PC-9 (cell line): ENCODE measurements around the gene HES2. TPM values are rescaled to one million over a fixed set of nuclear protein-coding genes. Genes with fewer than 3 reads are reported as not detected.

Experiments used
- BruUV-seq: library from RNA; stranded (reverse); fragments of 400-500 nt; replicated peaks from 2 replicates; lab custom pipeline; 2021; lab: Mats Ljungman, UMichigan
- CTCF ChIA-PET: fragments of 300-600 bp; sonication (Branson Sonifier 250); formaldehyde crosslinking; loops from one replicate; lab custom pipeline; 2022; ENCODE audit warnings: antibody characterized with exemption; lab: Charles Lee
- POLR2A ChIA-PET: fragments of 300-600 bp; sonication (Branson Sonifier 250); formaldehyde crosslinking; loops from one replicate; lab custom pipeline; 2022; ENCODE audit warnings: antibody characterized with exemption; ENCODE audit not compliant: unreplicated experiment; lab: Charles Lee
- DNase-seq, 2 experiments: peaks; one replicate each; pipeline versions ENCODE4 v3.0.0 to v3.0.0-alpha.2; 2015 to 2022; ENCODE audit warnings: mixed read lengths in 1 of 2
- H2AFZ ChIP-seq: fragments of 200-600 bp; sonication (generic); 2 replicates; pipeline ENCODE4 v1.8.1; 2017; ENCODE audit warnings: antibody characterized with exemption
- H3F3A ChIP-seq: fragments of 200-600 bp; sonication (generic); 2 replicates; pipeline ENCODE4 v1.8.1; 2017; ENCODE audit warnings: antibody characterized with exemption, mild to moderate bottlenecking, low read depth; ENCODE audit not compliant: insufficient read depth
- H3K27ac ChIP-seq: fragments of 200-600 bp; sonication (generic); 2 replicates; pipeline ENCODE4 v1.6.1; 2016; ENCODE audit warnings: mixed run types
- H3K27me3 ChIP-seq: fragments of 200-600 bp; sonication (generic); 2 replicates; pipeline ENCODE4 v1.6.1; 2016; ENCODE audit warnings: low read depth, mixed run types; ENCODE audit not compliant: insufficient read depth
- H3K36me3 ChIP-seq: fragments of 200-600 bp; sonication (generic); 2 replicates; pipeline ENCODE4 v1.6.1; 2016; ENCODE audit warnings: low read depth, mixed run types
- H3K4me1 ChIP-seq: fragments of 200-600 bp; sonication (generic); replicated peaks from 2 replicates; pipeline ENCODE4 v1.6.1; 2016; ENCODE audit warnings: mixed run types; ENCODE audit not compliant: insufficient read depth
- H3K4me2 ChIP-seq: fragments of 200-600 bp; sonication (generic); 2 replicates; pipeline ENCODE4 v1.6.1; 2017; ENCODE audit warnings: mixed run types
- H3K4me3 ChIP-seq: fragments of 200-600 bp; sonication (generic); 2 replicates; pipeline ENCODE4 v1.6.1; 2016; ENCODE audit warnings: mixed run types
- H3K79me2 ChIP-seq: fragments of 200-600 bp; sonication (generic); 2 replicates; pipeline ENCODE4 v1.6.1; 2017; ENCODE audit warnings: low read depth, mixed run types
- H3K9me2 ChIP-seq: fragments of 200-600 bp; sonication (generic); 2 replicates; pipeline ENCODE4 v1.8.1; 2017; ENCODE audit warnings: mild to moderate bottlenecking; ENCODE audit not compliant: insufficient read depth
- H3K9me3 ChIP-seq: fragments of 200-600 bp; sonication (generic); 2 replicates; pipeline ENCODE4 v1.8.1; 2016; ENCODE audit warnings: low read depth; ENCODE audit not compliant: insufficient read depth
- H4K20me1 ChIP-seq: fragments of 200-600 bp; sonication (generic); 2 replicates; pipeline ENCODE4 v1.8.1; 2017; ENCODE audit not compliant: insufficient read depth
- EZH2 ChIP-seq: fragments of 200-600 bp; sonication (generic); IDR thresholded peaks from 2 replicates; pipeline ENCODE4 v1.8.0; 2017; ENCODE audit warnings: antibody characterized with exemption, low read depth
- intact Hi-C: fragments of 100-400 bp; cut with micrococcal nuclease; formaldehyde crosslinking; loops from one replicate; pipeline ENCODE4 v1.10.0; 2022; ENCODE audit not compliant: unreplicated experiment
- total RNA-seq: library from RNA; stranded (reverse); gene quantifications from 2 replicates; pipeline ENCODE4 v1.2.3, GENCODE V29; 2021
- TF ChIP-seq, protein P1 (sequence below): fragments of 200-600 bp; sonication (generic); conservative IDR thresholded peaks from 2 replicates; pipeline ENCODE4 v1.6.1; 2017; ENCODE audit warnings: mixed run types, antibody characterized with exemption, mild to moderate bottlenecking, moderate library complexity

The HES2 gene
- total RNA-seq, 1 experiment from 2014 or later, result 2.1 TPM

- Histone ChIP-seq H3K4me1 (peaks cover 28% of the 10 kb centered on the region), H3K27me3 (peaks cover 8% of the 10 kb centered on the region; the same call in 1 of the 2 replicates), H3K36me3 (no peaks in the 10 kb centered on the region), H3K79me2 (no peaks in the 10 kb centered on the region), H3K9me2 (no peaks in the 10 kb centered on the region), H3K27ac (no peak overlapping the region), H3K4me2 (no peak overlapping the region), H3K9me3 (no peaks in the 10 kb centered on the region), H3K4me3 (no peak overlapping the region), H2AFZ (no peak overlapping the region), H4K20me1 (no peaks in the 10 kb centered on the region), H3F3A (no peaks in the 10 kb centered on the region; the same call in 1 of the 2 replicates)
- CTCF ChIA-PET, result interaction anchor here (0.5 to 1.3 kb wide), 4 partner anchors 11 to 108 kb away, joined by 3 to 13 read pairs (median 4); partner anchors contain the start of gene ACOT7
- TF ChIP-seq, protein P1, sequence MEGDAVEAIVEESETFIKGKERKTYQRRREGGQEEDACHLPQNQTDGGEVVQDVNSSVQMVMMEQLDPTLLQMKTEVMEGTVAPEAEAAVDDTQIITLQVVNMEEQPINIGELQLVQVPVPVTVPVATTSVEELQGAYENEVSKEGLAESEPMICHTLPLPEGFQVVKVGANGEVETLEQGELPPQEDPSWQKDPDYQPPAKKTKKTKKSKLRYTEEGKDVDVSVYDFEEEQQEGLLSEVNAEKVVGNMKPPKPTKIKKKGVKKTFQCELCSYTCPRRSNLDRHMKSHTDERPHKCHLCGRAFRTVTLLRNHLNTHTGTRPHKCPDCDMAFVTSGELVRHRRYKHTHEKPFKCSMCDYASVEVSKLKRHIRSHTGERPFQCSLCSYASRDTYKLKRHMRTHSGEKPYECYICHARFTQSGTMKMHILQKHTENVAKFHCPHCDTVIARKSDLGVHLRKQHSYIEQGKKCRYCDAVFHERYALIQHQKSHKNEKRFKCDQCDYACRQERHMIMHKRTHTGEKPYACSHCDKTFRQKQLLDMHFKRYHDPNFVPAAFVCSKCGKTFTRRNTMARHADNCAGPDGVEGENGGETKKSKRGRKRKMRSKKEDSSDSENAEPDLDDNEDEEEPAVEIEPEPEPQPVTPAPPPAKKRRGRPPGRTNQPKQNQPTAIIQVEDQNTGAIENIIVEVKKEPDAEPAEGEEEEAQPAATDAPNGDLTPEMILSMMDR, result no peak
- no peak for TF ChIP-seq EZH2
- no TSS peak for BruUV-seq
- DNase-seq, result no peak
- POLR2A ChIA-PET, result no interaction called here
- intact Hi-C loops, result loop anchor here (2.0 to 5.0 kb wide), 2 partner anchors 13 to 73 kb away; no protein-coding TSS in a partner anchor
These were observed 5.9 kb upstream of the HES2 start for GRCh38 chr1:6425658-6426057.

DNA sequence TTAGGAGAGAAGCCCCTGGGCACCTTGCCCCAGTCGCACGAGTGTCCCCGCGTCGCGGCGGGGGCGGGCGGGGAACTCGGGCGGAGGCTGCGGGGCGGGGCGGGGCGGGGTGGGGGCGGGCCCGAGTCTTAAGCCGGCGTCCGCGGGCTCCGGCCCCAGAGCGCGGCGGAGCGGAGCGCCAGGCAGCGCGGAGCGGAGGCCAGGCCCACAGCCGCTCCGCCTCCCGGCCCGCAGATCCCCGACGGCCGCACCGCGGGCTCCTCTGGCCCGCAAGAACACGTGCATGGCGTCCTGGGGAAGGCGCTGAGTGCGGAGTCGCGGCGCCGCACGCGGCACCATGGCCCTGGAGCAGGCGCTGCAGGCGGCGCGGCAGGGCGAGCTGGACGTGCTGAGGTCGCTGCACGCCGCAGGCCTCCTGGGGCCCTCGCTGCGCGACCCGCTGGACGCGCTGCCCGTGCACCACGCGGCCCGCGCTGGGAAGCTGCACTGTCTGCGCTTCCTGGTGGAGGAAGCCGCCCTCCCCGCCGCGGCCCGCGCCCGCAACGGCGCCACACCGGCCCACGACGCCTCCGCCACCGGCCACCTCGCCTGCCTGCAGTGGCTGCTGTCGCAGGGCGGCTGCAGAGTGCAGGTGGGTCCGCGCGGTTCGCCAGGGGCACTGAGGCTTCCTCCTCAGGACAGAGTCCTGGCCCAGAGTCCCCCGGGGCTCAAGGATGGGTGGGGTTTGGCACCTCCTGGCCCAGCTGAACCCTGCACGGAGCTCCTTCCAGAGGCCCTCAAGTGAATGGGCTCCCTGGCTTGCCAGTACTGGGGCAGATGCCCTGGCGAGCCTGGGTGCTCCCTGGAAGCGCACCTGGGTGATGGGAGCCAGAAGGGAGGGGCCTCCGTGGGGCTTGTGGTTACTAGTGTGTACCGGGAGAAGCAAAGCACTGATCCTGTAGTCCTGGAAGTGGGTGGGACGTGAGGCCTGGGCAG lies 5.2 kb upstream of the HES2 start, which contains the start of gene ESPN:
TSS of gene ESPN (plus strand) at position 158 of the 975 bp plus-strand sequence. CDS start at position 338, 180 bp downstream.
- Histone ChIP-seq H3K79me2 (no peaks in the 10 kb centered on the region), H3F3A (no peaks in the 10 kb centered on the region; the same call in 1 of the 2 replicates), H3K36me3 (no peaks in the 10 kb centered on the region), H3K27ac (no peak within 1 kb of the TSS), H3K4me2 (peak within 1 kb of the TSS; percentile 42; the same call in 1 of the 2 replicates), H3K4me1 (peaks cover 22% of the 10 kb centered on the region), H3K4me3 (no peak within 1 kb of the TSS), H3K9me3 (no peaks in the 10 kb centered on the region), H4K20me1 (no peaks in the 10 kb centered on the region), H2AFZ (no peak within 1 kb of the TSS), H3K27me3 (peaks cover 8% of the 10 kb centered on the region; the same call in 1 of the 2 replicates), H3K9me2 (no peaks in the 10 kb centered on the region)
- no peak for DNase-seq
- BruUV-seq, result no TSS peak
- no peak for TF ChIP-seq EZH2
- TF ChIP-seq, protein P1, result no peak
- intact Hi-C loops, result loop anchor here (5.0 kb wide), 1 partner anchor 73 kb away; no protein-coding TSS in a partner anchor
- POLR2A ChIA-PET, result no interaction called here
- CTCF ChIA-PET, result interaction anchor here (0.6 to 1.3 kb wide), 3 partner anchors 8 to 108 kb away, joined by 3 to 10 read pairs (median 4); no protein-coding TSS in a partner anchor

DNA sequence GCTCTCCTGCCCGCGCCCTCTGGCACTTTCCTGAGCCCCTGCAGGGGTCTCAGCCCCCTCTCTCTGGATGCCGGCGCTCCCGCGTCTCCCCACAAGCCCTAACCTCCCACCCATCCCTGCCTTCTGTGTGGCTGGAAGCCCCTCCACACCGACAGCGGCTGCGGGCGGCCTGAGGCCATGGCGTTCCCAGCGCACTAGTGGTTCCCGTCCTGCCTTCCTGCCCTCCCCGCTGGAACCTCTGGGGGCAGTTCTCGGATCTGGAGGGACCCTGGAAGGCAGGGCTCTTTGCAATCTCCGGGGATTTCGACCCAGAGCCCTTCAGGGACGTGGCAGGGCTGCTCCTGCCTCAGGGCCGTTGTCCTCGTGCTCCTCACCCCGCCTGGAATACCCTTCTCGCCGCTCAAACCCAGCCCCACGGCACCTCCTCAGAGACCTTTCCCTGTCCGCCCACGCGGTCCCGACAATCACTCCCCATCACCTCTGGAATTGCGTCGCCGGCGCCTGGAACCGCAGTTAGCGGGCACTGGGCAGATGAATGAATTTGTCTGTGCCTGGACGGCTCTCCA lies 4.4 kb upstream of the HES2 start:
- Histone ChIP-seq H4K20me1 (no peaks in the 10 kb centered on the region), H3K27me3 (peaks cover 8% of the 10 kb centered on the region; the same call in 1 of the 2 replicates), H3K27ac (no peak overlapping the region), H3K36me3 (no peaks in the 10 kb centered on the region), H2AFZ (no peak overlapping the region), H3K79me2 (no peaks in the 10 kb centered on the region), H3K4me1 (peaks cover 22% of the 10 kb centered on the region), H3K9me2 (no peaks in the 10 kb centered on the region), H3K9me3 (no peaks in the 10 kb centered on the region), H3F3A (no peaks in the 10 kb centered on the region; the same call in 1 of the 2 replicates), H3K4me2 (peak overlapping the region; percentile 42; the same call in 1 of the 2 replicates), H3K4me3 (no peak overlapping the region)
- ChIA-PET POLR2A (interaction anchor here (0.6 to 1.4 kb wide), 2 partner anchors 34 to 65 kb away, joined by 6 to 7 read pairs; no protein-coding TSS in a partner anchor), CTCF (interaction anchor here (0.9 to 1.9 kb wide), 3 partner anchors 10 to 74 kb away, joined by 5 to 18 read pairs (median 9); no protein-coding TSS in a partner anchor)
- no peak for TF ChIP-seq EZH2
- TF ChIP-seq, protein P1, result no peak
- intact Hi-C loops, result loop anchor here (1.0 kb wide), 1 partner anchor 13 kb away; no protein-coding TSS in a partner anchor
- DNase-seq, result no peak
- no TSS peak for BruUV-seq
